Measurements from ENCODE around the gene BORCS6.
"Not testable (repeated sequence)": the region's sequence is repeated elsewhere in the genome, so short reads cannot be mapped to it uniquely, and the experiment has no call there.

The BORCS6 gene

GRCh38 chr17:8173056-8173870, 16.7 kb downstream of the BORCS6 start:
- peak; percentile 96 for DNase-seq

DNA sequence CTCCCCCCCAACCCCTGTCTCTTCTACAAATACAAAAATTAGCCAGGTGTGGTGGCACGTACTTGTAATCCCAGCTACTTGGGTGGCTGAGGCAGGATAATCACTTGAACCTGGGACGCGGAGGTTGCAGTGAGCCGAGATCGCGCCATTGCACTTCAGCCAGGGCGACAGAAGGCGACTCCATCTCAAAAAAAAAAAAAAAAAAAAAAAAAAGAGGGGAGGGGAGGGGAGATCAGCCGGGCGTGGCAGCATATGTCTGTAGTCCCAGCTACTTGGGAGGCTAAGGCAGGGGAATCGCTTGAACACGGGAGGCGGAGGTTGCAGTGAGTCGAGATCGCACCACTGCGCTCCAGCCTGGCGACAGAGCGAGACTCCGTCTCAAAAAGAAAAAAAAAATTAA, 19.8 kb downstream of the BORCS6 start:
- not testable (repeated sequence) for DNase-seq

DNA sequence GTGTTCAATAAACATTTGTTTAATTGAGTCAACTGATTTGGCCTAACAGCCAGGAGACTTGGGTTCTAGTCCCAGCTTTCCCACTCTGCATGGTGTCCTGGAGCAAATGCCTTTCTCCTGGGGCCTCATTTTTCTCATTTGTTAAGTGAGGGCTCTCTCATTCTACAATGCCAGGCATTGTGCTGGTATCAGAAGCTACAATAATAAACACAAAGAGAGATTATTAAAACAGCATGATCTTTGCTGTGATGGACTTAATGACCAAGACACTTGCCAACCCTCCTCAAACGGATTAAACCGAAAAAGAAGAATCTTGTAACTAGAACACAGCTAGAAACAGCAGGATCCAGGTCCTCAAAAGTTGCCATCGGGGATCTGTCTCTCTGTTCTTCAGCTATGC, 22.5 kb downstream of the BORCS6 start:
- DNase-seq, result no peak

GRCh38 chr17:8166731-8167130, 23.2 kb downstream of the BORCS6 start:
- DNase-seq, result no peak

DNA sequence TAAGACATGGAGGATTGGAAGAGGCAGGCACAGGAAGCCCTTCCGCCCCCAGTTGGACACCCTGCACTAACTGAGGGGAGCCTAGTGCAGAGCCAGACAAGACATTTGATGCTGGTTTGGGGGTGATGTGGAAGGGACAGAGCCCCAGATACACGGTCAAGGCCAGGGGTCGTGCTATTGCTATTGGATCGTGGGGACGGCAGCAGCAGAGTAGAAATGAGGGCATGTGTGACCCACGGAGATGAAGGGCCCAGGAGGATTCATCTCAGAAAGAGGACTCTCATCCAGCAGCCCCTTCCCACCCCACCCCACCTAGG, 25.2 kb downstream of the BORCS6 start:
- no peak for DNase-seq

GRCh38 chr17:8163978-8164814, 25.8 kb downstream of the BORCS6 start:
- no peak for DNase-seq

GRCh38 chr17:8162997-8163977, 26.7 kb downstream of the BORCS6 start:
- no peak for DNase-seq

DNA sequence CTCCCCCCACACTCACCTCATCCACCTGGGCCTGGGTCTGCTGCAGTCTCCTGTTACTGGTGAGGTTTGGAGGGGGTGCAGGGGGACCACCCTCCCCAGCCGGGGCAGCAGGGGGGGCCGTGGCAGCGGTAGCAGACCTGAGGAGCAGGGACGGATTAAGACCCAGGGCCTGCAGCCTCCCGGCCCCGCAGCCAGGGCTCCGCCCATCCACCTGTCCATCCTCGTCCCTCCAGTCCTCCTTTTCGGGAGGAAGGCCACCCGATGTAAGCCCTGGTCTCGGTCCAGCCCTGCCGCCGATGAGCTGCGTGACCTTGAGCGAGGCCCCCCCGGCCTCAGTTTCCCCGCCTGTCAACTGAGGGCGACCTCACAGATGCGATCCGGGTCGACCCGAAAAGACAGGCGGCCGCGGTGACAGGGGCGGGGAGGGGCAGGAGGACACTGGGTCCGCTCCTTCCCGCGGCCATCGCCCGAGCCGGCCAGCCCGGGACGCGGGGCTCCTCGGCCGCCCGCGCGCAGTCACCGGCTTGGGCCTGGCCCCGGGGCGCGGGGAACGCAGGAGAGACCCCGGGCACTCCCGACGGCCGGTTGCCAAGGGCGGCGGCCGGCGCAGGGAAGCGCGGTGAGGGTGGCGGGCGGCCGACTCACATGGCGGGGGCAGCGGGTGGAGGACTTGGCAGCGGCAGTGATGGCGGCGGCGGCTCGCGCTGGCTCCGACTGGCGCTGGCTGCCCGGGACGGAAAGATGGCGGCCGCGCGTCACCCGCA, 27.6 kb downstream of the BORCS6 start, which contains the start of gene VAMP2:
Gene VAMP2 (minus strand): TSS at position 716 of the 764 bp plus-strand sequence. CDS start 69 bp downstream, at position 647.
- DNase-seq, result peak; percentile 30 to 70

- no peak for DNase-seq
Observed at GRCh38 chr17:8161289-8162232, 28.4 kb downstream of the BORCS6 start.

DNA sequence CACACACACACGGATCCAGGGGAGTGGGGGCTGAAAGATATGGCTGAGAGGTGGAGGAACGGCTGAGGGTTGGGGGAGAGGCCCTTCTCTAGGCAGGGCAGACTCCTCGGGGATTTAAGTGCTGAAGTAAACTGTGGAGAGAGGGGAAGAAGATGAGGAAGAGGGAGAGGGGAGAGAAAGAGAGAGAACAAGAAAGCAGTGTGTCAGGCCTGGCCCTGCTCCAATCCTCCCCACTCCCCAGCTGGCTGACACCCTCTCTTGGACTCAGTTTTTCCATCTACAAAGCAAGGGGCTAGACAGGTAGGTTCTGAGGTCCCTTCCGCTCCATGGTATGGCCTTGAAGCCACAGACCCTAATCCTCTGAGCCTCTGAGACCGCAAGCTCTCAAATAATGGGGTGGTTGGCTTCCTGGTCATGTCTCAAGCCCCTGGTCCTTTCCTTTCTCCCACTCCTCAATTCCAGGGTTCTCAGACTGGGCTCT, 29.2 kb downstream of the BORCS6 start:
- DNase-seq, result no peak

GRCh38 chr17:8160224-8160577, 29.8 kb downstream of the BORCS6 start:
- DNase-seq, result no peak

DNA sequence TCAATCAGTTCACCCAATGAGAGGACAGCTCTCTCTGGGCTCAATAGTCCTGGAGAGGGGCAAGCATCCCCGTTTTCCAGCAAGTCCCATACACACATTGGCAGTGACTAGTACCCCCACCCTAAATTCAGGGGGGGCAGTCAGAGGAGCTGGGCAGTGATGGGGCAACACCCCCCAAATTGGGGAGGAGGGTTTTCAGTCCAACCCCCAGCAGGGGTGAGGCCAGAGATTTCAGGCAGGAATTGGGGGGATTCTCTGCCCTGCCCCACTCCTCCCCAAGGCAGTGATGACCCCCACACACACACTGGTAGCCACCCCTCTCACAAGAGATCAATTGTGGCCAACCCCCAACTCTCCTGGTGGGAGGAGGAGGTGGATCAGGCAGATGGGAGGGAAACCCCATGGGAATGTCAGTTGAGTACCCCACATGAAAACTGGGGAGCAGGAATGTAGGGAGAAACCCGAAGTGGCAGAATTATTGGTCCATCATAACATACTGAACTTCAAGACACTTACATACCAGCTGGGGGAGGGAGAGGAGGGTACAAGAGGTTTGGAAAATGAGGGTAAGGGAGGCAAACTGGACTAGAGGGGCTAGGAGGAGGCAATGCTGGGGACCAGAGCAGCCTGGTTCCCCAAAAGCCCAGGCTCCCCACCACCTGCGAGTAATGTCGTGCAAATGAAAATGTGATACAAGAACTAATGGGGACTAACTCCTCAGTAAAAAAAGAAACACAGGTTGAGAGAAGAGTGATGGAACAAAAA, 30.3 kb downstream of the BORCS6 start:
- no peak for DNase-seq

DNA sequence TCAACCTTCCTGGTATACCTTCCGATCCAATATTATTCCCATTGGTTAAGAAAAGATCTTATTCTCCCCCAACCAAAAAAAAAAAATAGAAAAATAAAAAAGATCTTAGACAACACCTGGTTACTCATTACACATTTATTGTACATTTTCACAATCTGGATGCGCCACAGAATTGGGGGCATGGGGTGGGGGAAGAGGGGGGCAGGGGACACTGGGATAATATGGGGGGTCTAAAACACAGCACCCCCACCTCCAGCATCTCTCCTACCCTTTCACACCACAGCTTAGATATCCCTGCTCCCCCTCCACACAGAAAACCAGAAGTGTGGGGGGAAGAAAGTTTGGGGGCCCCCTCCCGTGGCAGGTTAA, 31.0 kb downstream of the BORCS6 start:
- no peak for DNase-seq

GRCh38 chr17:8158267-8159031, 31.5 kb downstream of the BORCS6 start:
- DNase-seq, result peak; percentile 50 to 74

GRCh38 chr17:8156246-8156992, 33.6 kb downstream of the BORCS6 start:
- peak; percentile 98 to 99 for DNase-seq

DNA sequence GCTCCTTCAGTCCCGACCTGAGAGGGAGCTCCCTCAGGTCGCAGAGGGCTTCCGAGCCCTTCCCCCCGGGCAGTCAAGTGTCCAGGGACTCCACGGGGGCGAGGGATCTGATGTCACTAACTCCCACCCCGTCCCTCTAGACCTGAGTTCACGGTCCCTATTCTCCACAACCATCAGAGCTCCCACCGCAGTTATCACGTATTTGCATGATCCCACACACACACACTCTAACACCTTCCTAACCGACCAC, 34.1 kb downstream of the BORCS6 start:
- no peak for DNase-seq

GRCh38 chr17:8155231-8155995, 34.6 kb downstream of the BORCS6 start:
- DNase-seq, result no peak

DNA sequence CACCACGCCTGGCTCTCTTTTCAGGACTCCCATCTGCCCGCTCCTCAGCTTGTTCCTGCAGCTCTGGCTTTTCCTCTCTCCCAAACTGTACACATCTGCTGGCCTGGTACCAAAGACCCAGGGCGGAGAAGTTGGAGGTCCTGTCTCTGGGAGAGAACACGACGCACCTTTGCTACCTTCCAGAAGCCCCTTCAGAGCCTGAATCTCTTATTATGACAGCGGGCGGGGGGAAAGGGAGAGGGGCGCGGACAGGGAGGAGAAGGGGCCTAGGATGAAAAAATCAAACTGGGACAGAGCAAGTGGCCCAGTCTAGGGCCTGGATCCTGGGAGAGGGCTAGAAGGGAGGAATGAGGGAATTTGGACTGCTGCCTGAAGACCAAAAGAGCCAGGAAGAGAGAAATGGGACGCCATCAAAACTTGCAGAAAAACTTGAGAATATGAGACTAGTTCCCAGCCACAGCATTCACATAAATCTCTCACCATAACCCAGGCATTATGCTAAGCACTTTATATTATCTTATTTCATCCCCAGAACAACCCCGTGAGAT, 35.3 kb downstream of the BORCS6 start:
- no peak for DNase-seq

Measured in NCI-H446 (cell line).